Prostate gland (tissue), 2 donors: ENCODE results near the gene TGFB2. TPM values are rescaled to one million over a fixed set of nuclear protein-coding genes. Genes with fewer than 3 reads are reported as not detected.

Experiments used
- DNase-seq: peaks from one replicate; pipeline ENCODE4 v3.0.0-alpha.2; 2019; ENCODE audit warnings: low spot score
- H3K27ac ChIP-seq, 2 donors: fragments of 200-600 bp; sonication (generic); 2 replicates each; pipeline ENCODE4 v1.5.1; 2017 to 2019
- H3K27me3 ChIP-seq: fragments of 200-600 bp; sonication (generic); replicated peaks from 2 replicates; pipeline ENCODE4 v1.5.1; 2019; ENCODE audit not compliant: insufficient read depth
- H3K36me3 ChIP-seq, 2 donors: fragments of 200-600 bp; sonication (generic); 1 replicate in 1 of 2; 2 replicates in 1 of 2; pipeline versions ENCODE4 v1.5.1 to v1.8.1; 2017 to 2019
- H3K4me1 ChIP-seq: fragments of 200-600 bp; sonication (generic); replicated peaks from 2 replicates; pipeline ENCODE4 v1.5.1; 2019
- H3K4me3 ChIP-seq, 2 donors: fragments of 200-600 bp; sonication (generic); 2 replicates each; pipeline ENCODE4 v1.5.1; 2017 to 2019
- H3K9me3 ChIP-seq: fragments of 200-600 bp; sonication (generic); 2 replicates; pipeline ENCODE4 v1.5.1; 2017
- CTCF ChIP-seq, 4 experiments: fragments of 200-600 bp in 2 of 4; fragments of 450-650 bp in 2 of 4; sonication (generic) in 2 of 4; IDR thresholded peaks; 1 replicate in 3 of 4; 2 replicates in 1 of 4; pipeline ENCODE4 v1.5.1; 2016 to 2019; ENCODE audit warnings: antibody characterized with exemption in 4 of 4, mild to moderate bottlenecking in 2 of 4, moderate library complexity in 2 of 4
- POLR2A ChIP-seq: fragments of 450-650 bp; IDR thresholded peaks from one replicate; pipeline ENCODE4 v1.6.1; 2016; ENCODE audit warnings: antibody characterized with exemption, mild to moderate bottlenecking
- POLR2AphosphoS5 ChIP-seq: sonication (generic); formaldehyde crosslinking; IDR thresholded peaks from one replicate; pipeline ENCODE4 v1.6.1; 2017; ENCODE audit warnings: antibody characterized with exemption
- WGBS: methylation state at CpG from one replicate; pipeline ENCODE4 v1.1.5; 2018; 5-methylcytosine and 5-hydroxymethylcytosine counted together
- intact Hi-C: fragments of 100-400 bp; cut with DNase I; formaldehyde crosslinking; loops from one replicate; pipeline ENCODE4 v1.14.2; 2022
- total RNA-seq, 2 donors: library from RNA; depleted of rRNA; stranded (reverse); fragments of >200 nt; gene quantifications; one replicate each; pipeline ENCODE4 v1.1.0, GENCODE V29; 2016

The TGFB2 gene
- total RNA-seq, 2 donors from 2014 or later, result 7.8 to 9.6 TPM

GRCh38 chr1:218480588-218481099 is 135.5 kb downstream of the TGFB2 start:
- DNase-seq, result no peak
- no peaks in the 10 kb centered on the region for H3K9me3 ChIP-seq
- peaks cover 4% of the 10 kb centered on the region for H3K4me1 ChIP-seq
- H3K36me3 ChIP-seq, result no peaks in the 10 kb centered on the region
- WGBS, result 52% methylated on average over 1 of the region's 1 CpG
- H3K27me3 ChIP-seq, result no peaks in the 10 kb centered on the region
- H3K27ac ChIP-seq, result peak overlapping the region; percentile 37 to 38
- no peak overlapping the region for H3K4me3 ChIP-seq
- intact Hi-C loops, result no loop called here
- TF ChIP-seq POLR2AphosphoS5 (peak; percentile 69), POLR2A (no peak)

- Histone ChIP-seq H3K36me3 (no peaks in the 10 kb centered on the region), H3K27me3 (no peaks in the 10 kb centered on the region), H3K9me3 (no peaks in the 10 kb centered on the region), H3K4me1 (peaks cover 4% of the 10 kb centered on the region), H3K4me3 (no peak overlapping the region), H3K27ac (no peak overlapping the region)
- TF ChIP-seq POLR2A, result no peak
- no peak for TF ChIP-seq CTCF (IDR thresholded peaks at IDR 0.05)
- no peak for TF ChIP-seq POLR2AphosphoS5
- intact Hi-C loops, result no loop called here
- DNase-seq, result no peak
- 43% methylated on average over 3 of the region's 3 CpGs for WGBS
These were observed 136.1 kb downstream of the TGFB2 start for GRCh38 chr1:218481116-218481775.

- no peak for DNase-seq
- intact Hi-C loops, result no loop called here
- H3K27ac ChIP-seq, result no peak overlapping the region
- TF ChIP-seq POLR2A, result no peak
- peak; percentile 70 for TF ChIP-seq POLR2AphosphoS5
- H3K36me3 ChIP-seq, result no peaks in the 10 kb centered on the region
- no peaks in the 10 kb centered on the region for H3K9me3 ChIP-seq
- peaks cover 4% of the 10 kb centered on the region for H3K4me1 ChIP-seq
- 47% methylated on average over 5 of the region's 5 CpGs for WGBS
- no peaks in the 10 kb centered on the region for H3K27me3 ChIP-seq
- no peak overlapping the region for H3K4me3 ChIP-seq
These were observed 137.5 kb downstream of the TGFB2 start for GRCh38 chr1:218482683-218483082.

GRCh38 chr1:218485241-218485928 is 140.2 kb downstream of the TGFB2 start:
- TF ChIP-seq POLR2A, result no peak
- TF ChIP-seq CTCF (IDR thresholded peaks at IDR 0.05), result no peak
- no peak for TF ChIP-seq POLR2AphosphoS5
- H3K9me3 ChIP-seq, result no peaks in the 10 kb centered on the region
- no peaks in the 10 kb centered on the region for H3K27me3 ChIP-seq
- no peaks in the 10 kb centered on the region for H3K36me3 ChIP-seq
- DNase-seq, result no peak
- whole genome bisulfite sequencing, result 90% methylated on average over 2 of the region's 2 CpGs
- intact Hi-C loops, result no loop called here
- no peak overlapping the region for H3K27ac ChIP-seq
- no peak overlapping the region for H3K4me3 ChIP-seq
- peaks cover 4% of the 10 kb centered on the region for H3K4me1 ChIP-seq

GRCh38 chr1:218488531-218488930 is 143.4 kb downstream of the TGFB2 start:
- no peak for DNase-seq
- no peak for TF ChIP-seq POLR2A
- TF ChIP-seq POLR2AphosphoS5, result no peak
- TF ChIP-seq CTCF (IDR thresholded peaks at IDR 0.05), result no peak
- H3K27ac ChIP-seq, result no peak overlapping the region
- no peak overlapping the region for H3K4me3 ChIP-seq
- intact Hi-C loops, result no loop called here
- H3K4me1 ChIP-seq, result no peaks in the 10 kb centered on the region
- no peaks in the 10 kb centered on the region for H3K9me3 ChIP-seq
- 91% methylated on average over 3 of the region's 3 CpGs for WGBS
- H3K27me3 ChIP-seq, result no peaks in the 10 kb centered on the region
- no peaks in the 10 kb centered on the region for H3K36me3 ChIP-seq
